Effector memory CD4-positive, alpha-beta T cell (primary cell): ENCODE results near the gene KCNK6.

Source experiments
- DNase-seq, 3 donors: peaks; one replicate each; pipeline ENCODE4 v3.0.0-alpha.2; 2020
- H3K27ac ChIP-seq: 2 replicates; pipeline ENCODE4 v1.7.0; 2013; ENCODE audit warnings: mild to moderate bottlenecking, low read length, moderate library complexity; ENCODE audit not compliant: insufficient read depth, poor library complexity, severe bottlenecking
- H3K27me3 ChIP-seq: replicated peaks from 2 replicates; pipeline ENCODE4 v1.7.0; 2013; ENCODE audit warnings: mild to moderate bottlenecking, low read length; ENCODE audit not compliant: insufficient read depth, control insufficient read depth, poor library complexity, severe bottlenecking
- H3K36me3 ChIP-seq: 2 replicates; pipeline ENCODE4 v1.7.0; 2013; ENCODE audit warnings: mild to moderate bottlenecking, low read length, moderate library complexity; ENCODE audit not compliant: control insufficient read depth, insufficient read depth
- H3K4me1 ChIP-seq: 2 replicates; pipeline ENCODE4 v1.7.0; 2013; ENCODE audit warnings: low read length, mild to moderate bottlenecking; ENCODE audit not compliant: control insufficient read depth, insufficient read depth, poor library complexity, severe bottlenecking
- H3K4me3 ChIP-seq: 2 replicates; pipeline ENCODE4 v1.7.0; 2013; ENCODE audit warnings: low read length, low read depth, mild to moderate bottlenecking; ENCODE audit not compliant: insufficient read depth, poor library complexity, severe bottlenecking
- H3K9me3 ChIP-seq: 2 replicates; pipeline ENCODE4 v1.7.0; 2013; ENCODE audit warnings: mild to moderate bottlenecking, low read length, moderate library complexity; ENCODE audit not compliant: control insufficient read depth

Gene KCNK6

GRCh38 chr19:38321646-38322196 is 2.1 kb downstream of the KCNK6 start:
- Histone ChIP-seq H3K4me1 (peaks cover 30% of the 10 kb centered on the region), H3K27ac (no peak overlapping the region), H3K27me3 (no peaks in the 10 kb centered on the region), H3K36me3 (peaks cover 19% of the 10 kb centered on the region), H3K9me3 (no peaks in the 10 kb centered on the region), H3K4me3 (no peak overlapping the region)
- DNase-seq: no peak

GRCh38 chr19:38323291-38323690 is 3.6 kb downstream of the KCNK6 start:
- Histone ChIP-seq H3K4me3 (no peak overlapping the region), H3K9me3 (no peaks in the 10 kb centered on the region), H3K27ac (no peak overlapping the region), H3K27me3 (no peaks in the 10 kb centered on the region), H3K36me3 (peaks cover 32% of the 10 kb centered on the region), H3K4me1 (peaks cover 22% of the 10 kb centered on the region)
- DNase-seq: no peak

- Histone ChIP-seq H3K36me3 (peaks cover 32% of the 10 kb centered on the region), H3K4me3 (no peak overlapping the region), H3K9me3 (no peaks in the 10 kb centered on the region), H3K27me3 (no peaks in the 10 kb centered on the region), H3K4me1 (peaks cover 17% of the 10 kb centered on the region), H3K27ac (no peak overlapping the region)
- no peak for DNase-seq
These were observed 4.8 kb downstream of the KCNK6 start for GRCh38 chr19:38324431-38324830.

GRCh38 chr19:38326591-38326990 is 6.9 kb downstream of the KCNK6 start:
- no peaks in the 10 kb centered on the region for H3K27me3 ChIP-seq
- H3K9me3 ChIP-seq: no peaks in the 10 kb centered on the region
- H3K4me1 ChIP-seq: no peaks in the 10 kb centered on the region
- peaks cover 32% of the 10 kb centered on the region for H3K36me3 ChIP-seq
- H3K27ac ChIP-seq: no peak overlapping the region
- no peak overlapping the region for H3K4me3 ChIP-seq
- no peak for DNase-seq

GRCh38 chr19:38329651-38330050 is 10.0 kb downstream of the KCNK6 start:
- no peaks in the 10 kb centered on the region for H3K9me3 ChIP-seq
- no peak for DNase-seq
- H3K4me1 ChIP-seq: no peaks in the 10 kb centered on the region
- H3K4me3 ChIP-seq: no peak overlapping the region
- H3K27ac ChIP-seq: no peak overlapping the region
- no peaks in the 10 kb centered on the region for H3K27me3 ChIP-seq
- peaks cover 23% of the 10 kb centered on the region for H3K36me3 ChIP-seq

GRCh38 chr19:38331728-38332127 is 12.1 kb downstream of the KCNK6 start:
- no peak overlapping the region for H3K4me3 ChIP-seq
- H3K36me3 ChIP-seq: peaks cover 13% of the 10 kb centered on the region
- H3K27me3 ChIP-seq: no peaks in the 10 kb centered on the region
- no peak for DNase-seq
- H3K27ac ChIP-seq: no peak overlapping the region
- H3K9me3 ChIP-seq: no peaks in the 10 kb centered on the region
- no peaks in the 10 kb centered on the region for H3K4me1 ChIP-seq

GRCh38 chr19:38333245-38333644 is 13.6 kb downstream of the KCNK6 start:
- Histone ChIP-seq H3K27me3 (no peaks in the 10 kb centered on the region), H3K4me1 (peaks cover 7% of the 10 kb centered on the region), H3K9me3 (no peaks in the 10 kb centered on the region), H3K27ac (no peak overlapping the region), H3K36me3 (no peaks in the 10 kb centered on the region), H3K4me3 (no peak overlapping the region)
- no peak for DNase-seq

GRCh38 chr19:38335949-38336637 is 16.4 kb downstream of the KCNK6 start:
- Histone ChIP-seq H3K9me3 (no peaks in the 10 kb centered on the region), H3K27me3 (no peaks in the 10 kb centered on the region), H3K4me3 (peak overlapping the region; percentile 62), H3K27ac (peak overlapping the region; percentile 73), H3K36me3 (no peaks in the 10 kb centered on the region), H3K4me1 (peaks cover 7% of the 10 kb centered on the region)
- peak; percentile 86 to 91 (median 90) for DNase-seq

- Histone ChIP-seq H3K27ac (peak overlapping the region; percentile 73), H3K36me3 (no peaks in the 10 kb centered on the region), H3K9me3 (no peaks in the 10 kb centered on the region), H3K4me3 (peak overlapping the region; percentile 62), H3K27me3 (no peaks in the 10 kb centered on the region), H3K4me1 (peaks cover 7% of the 10 kb centered on the region)
- DNase-seq: peak; percentile 90 to 94 (median 94)
These were observed 17.2 kb downstream of the KCNK6 start for GRCh38 chr19:38336638-38337359.

GRCh38 chr19:38337360-38337653 is 17.7 kb downstream of the KCNK6 start:
- Histone ChIP-seq H3K4me1 (peaks cover 7% of the 10 kb centered on the region), H3K27me3 (no peaks in the 10 kb centered on the region), H3K27ac (peak overlapping the region; percentile 73), H3K9me3 (no peaks in the 10 kb centered on the region), H3K36me3 (no peaks in the 10 kb centered on the region), H3K4me3 (peak overlapping the region; percentile 62)
- DNase-seq: no peak
